IMR-90 (cell line): ENCODE results near the gene HIVEP3. TPM values are rescaled to one million over a fixed set of nuclear protein-coding genes. Genes with fewer than 3 reads are reported as not detected.

Experiments
- ATAC-seq: fragments of 200-7000 bp; cut with Tn5 transposase; 2 replicates; pipeline ENCODE4 v1.9.1; 2020; ENCODE audit warnings: low read depth, mild to moderate bottlenecking, moderate library complexity
- BruUV-seq: library from RNA; stranded (reverse); fragments of 400-500 nt; replicated peaks from 2 replicates; lab custom pipeline; 2021; lab: Mats Ljungman, UMichigan
- CTCF ChIA-PET: fragments of 300-600 bp; formaldehyde crosslinking; extraction: SDS; loops from one replicate; lab custom pipeline; 2021; ENCODE audit warnings: antibody characterized with exemption; lab: Yijun Ruan, JAX
- POLR2A ChIA-PET: fragments of 300-600 bp; sonication (Branson Sonifier 250); formaldehyde crosslinking; loops from one replicate; lab custom pipeline; 2022; ENCODE audit warnings: antibody characterized with exemption; ENCODE audit not compliant: unreplicated experiment; lab: Charles Lee
- DNase-seq: peaks from one replicate; pipeline ENCODE4 v3.0.0; 2013
- H2AFZ ChIP-seq: replicated peaks from 2 replicates; pipeline ENCODE3; 2013; ENCODE audit warnings: low read length, mild to moderate bottlenecking; ENCODE audit not compliant: poor library complexity
- H2AK5ac ChIP-seq: 2 replicates; pipeline ENCODE4 v1.6.1; 2013; ENCODE audit warnings: low read depth, low read length, inconsistent platforms
- H2AK9ac ChIP-seq: replicated peaks from 2 replicates; pipeline ENCODE3; 2013; ENCODE audit warnings: mild to moderate bottlenecking, low read depth, low read length, moderate library complexity; ENCODE audit not compliant: poor library complexity
- H2BK120ac ChIP-seq: 2 replicates; pipeline ENCODE4 v1.6.1; 2013; ENCODE audit warnings: low read depth, low read length, inconsistent platforms
- H2BK15ac ChIP-seq: 3 replicates; pipeline ENCODE4 v1.6.1; 2013; ENCODE audit warnings: low read depth, low read length, inconsistent platforms
- H2BK20ac ChIP-seq: 2 replicates; pipeline ENCODE4 v1.6.1; 2013; ENCODE audit warnings: low read depth, mild to moderate bottlenecking, inconsistent platforms, low read length, moderate library complexity
- H2BK5ac ChIP-seq: 2 replicates; pipeline ENCODE4 v1.6.1; 2013; ENCODE audit warnings: mild to moderate bottlenecking, low read depth, low read length, inconsistent platforms; ENCODE audit not compliant: poor library complexity, severe bottlenecking
- H3K14ac ChIP-seq: replicated peaks from 2 replicates; pipeline ENCODE4 v1.6.1; 2013; ENCODE audit warnings: low read depth, low read length, inconsistent platforms
- H3K18ac ChIP-seq: 2 replicates; pipeline ENCODE4 v1.6.1; 2013; ENCODE audit warnings: low read depth, low read length, control low read depth
- H3K23ac ChIP-seq: 2 replicates; pipeline ENCODE4 v1.6.1; 2013; ENCODE audit warnings: low read depth, low read length, inconsistent platforms
- H3K27ac ChIP-seq: 2 replicates; pipeline ENCODE4 v1.5.1; 2013; ENCODE audit warnings: mild to moderate bottlenecking, control low read depth, low read length; ENCODE audit not compliant: insufficient read depth
- H3K27me3 ChIP-seq: 2 replicates; pipeline ENCODE4 v1.6.1; 2013; ENCODE audit warnings: low read length; ENCODE audit not compliant: control insufficient read depth, insufficient read depth
- H3K36me3 ChIP-seq: 2 replicates; pipeline ENCODE4 v1.6.1; 2013; ENCODE audit warnings: low read length, mixed read lengths; ENCODE audit not compliant: control insufficient read depth, insufficient read depth
- H3K4ac ChIP-seq: 2 replicates; pipeline ENCODE4 v1.6.1; 2013; ENCODE audit warnings: low read depth, low read length, inconsistent platforms
- H3K4me1 ChIP-seq: 2 replicates; pipeline ENCODE4 v1.6.1; 2013; ENCODE audit warnings: low read length, mixed read lengths; ENCODE audit not compliant: control insufficient read depth, insufficient read depth
- H3K4me2 ChIP-seq: 2 replicates; pipeline ENCODE4 v1.6.1; 2013; ENCODE audit warnings: low read depth, mild to moderate bottlenecking, control low read depth, low read length, moderate library complexity
- H3K4me3 ChIP-seq: 2 replicates; pipeline ENCODE4 v1.5.1; 2013; ENCODE audit warnings: low read depth, mild to moderate bottlenecking, control low read depth, low read length, moderate library complexity; ENCODE audit not compliant: insufficient read depth
- H3K56ac ChIP-seq: 2 replicates; pipeline ENCODE4 v1.6.1; 2013; ENCODE audit warnings: low read length, inconsistent platforms; ENCODE audit not compliant: insufficient read depth; ENCODE audit errors: extremely low read depth
- H3K79me1 ChIP-seq, 2 experiments: 2 replicates each; pipeline ENCODE4 v1.6.1; 2013; ENCODE audit warnings: low read length in 2 of 2, inconsistent platforms in 1 of 2, low read depth in 1 of 2
- H3K9ac ChIP-seq: 2 replicates; pipeline ENCODE4 v1.6.1; 2013; ENCODE audit warnings: low read depth, low read length, control low read depth
- H3K9me1 ChIP-seq: 2 replicates; pipeline ENCODE4 v1.6.1; 2013; ENCODE audit warnings: low read length, inconsistent platforms; ENCODE audit not compliant: insufficient read depth
- H3K9me3 ChIP-seq: 2 replicates; pipeline ENCODE4 v1.6.1; 2013; ENCODE audit warnings: low read length; ENCODE audit not compliant: control insufficient read depth, insufficient read depth
- H4K20me1 ChIP-seq: 2 replicates; pipeline ENCODE4 v1.6.1; 2013; ENCODE audit warnings: low read length, inconsistent platforms; ENCODE audit not compliant: insufficient read depth
- H4K5ac ChIP-seq: 2 replicates; pipeline ENCODE4 v1.6.1; 2013; ENCODE audit warnings: mild to moderate bottlenecking, low read depth, low read length, control low read depth
- H4K8ac ChIP-seq, 2 experiments: 2 replicates each; pipeline ENCODE4 v1.6.1; 2013; ENCODE audit warnings: low read depth in 2 of 2, low read length in 2 of 2, control low read depth in 1 of 2, inconsistent platforms in 1 of 2
- H4K91ac ChIP-seq: 2 replicates; pipeline ENCODE4 v1.6.1; 2013; ENCODE audit warnings: low read depth, low read length, inconsistent platforms; ENCODE audit not compliant: insufficient read depth
- BHLHE40 ChIP-seq: fragments of 150-350 bp; IDR thresholded peaks from 2 replicates; pipeline ENCODE4 v1.6.1; 2016; ENCODE audit warnings: mild to moderate bottlenecking, low read depth, low read length
- CEBPB ChIP-seq: IDR thresholded peaks from 2 replicates; pipeline ENCODE4 v1.6.1; 2012; ENCODE audit warnings: low read depth, low read length, improper control_type of control experiment
- CHD1 ChIP-seq: IDR thresholded peaks from 2 replicates; pipeline ENCODE4 v1.6.1; 2012; ENCODE audit warnings: low read depth, low read length, improper control_type of control experiment
- ELK1 ChIP-seq: fragments of 150-350 bp; IDR thresholded peaks from 2 replicates; pipeline ENCODE4 v1.6.1; 2016; ENCODE audit warnings: low read depth, mild to moderate bottlenecking, low read length, moderate library complexity, borderline replicate concordance
- FOS ChIP-seq: fragments of 150-350 bp; IDR thresholded peaks from 2 replicates; pipeline ENCODE4 v1.6.1; 2016; ENCODE audit warnings: low read depth, low read length
- MAFK ChIP-seq: IDR thresholded peaks from 2 replicates; pipeline ENCODE4 v1.6.1; 2012; ENCODE audit warnings: low read depth, low read length, improper control_type of control experiment
- MXI1 ChIP-seq: IDR thresholded peaks from 2 replicates; pipeline ENCODE4 v1.6.1; 2012; ENCODE audit warnings: low read depth, mild to moderate bottlenecking, low read length, moderate library complexity, borderline replicate concordance
- NFE2L2 ChIP-seq: fragments of 150-350 bp; IDR thresholded peaks from 2 replicates; pipeline ENCODE4 v1.6.1; 2016; ENCODE audit warnings: low read depth, mild to moderate bottlenecking, low read length
- POLR2A ChIP-seq: IDR thresholded peaks from 2 replicates; pipeline ENCODE4 v1.6.1; 2012; ENCODE audit warnings: mild to moderate bottlenecking, low read depth, low read length
- RAD21 ChIP-seq: IDR thresholded peaks from 2 replicates; pipeline ENCODE4 v1.6.1; 2012; ENCODE audit warnings: low read length, improper control_type of control experiment
- RCOR1 ChIP-seq: IDR thresholded peaks from 2 replicates; pipeline ENCODE4 v1.6.1; 2012; ENCODE audit warnings: mild to moderate bottlenecking, low read length, improper control_type of control experiment; ENCODE audit not compliant: insufficient replicate concordance
- RFX5 ChIP-seq: IDR thresholded peaks from 2 replicates; pipeline ENCODE4 v1.8.0; 2012; ENCODE audit warnings: low read depth, mild to moderate bottlenecking, low read length, moderate library complexity
- SMC3 ChIP-seq: fragments of 150-350 bp; IDR thresholded peaks from 2 replicates; pipeline ENCODE4 v1.6.1; 2016; ENCODE audit warnings: low read depth, mild to moderate bottlenecking, antibody characterized with exemption, low read length, moderate library complexity
- WGBS, 2 experiments: methylation state at CpG; one replicate each; pipeline versions ENCODE4 v1.1.5 to v1.1.7; 2013; ENCODE audit warnings: missing lambda C conversion rate in 2 of 2; ENCODE audit not compliant: insufficient read length in 1 of 2; ENCODE audit errors: extremely low coverage in 2 of 2; 5-methylcytosine and 5-hydroxymethylcytosine counted together
- dilution Hi-C: fragments of 300-500 bp; cut with HindIII; formaldehyde crosslinking; loops from one replicate; pipeline ENCODE4 v1.14.3; 2018; ENCODE audit warnings: low sequenced_read_pairs; ENCODE audit not compliant: unreplicated experiment
- in situ Hi-C: fragments of 300-500 bp; cut with MboI; formaldehyde crosslinking; loops from 3 replicates; pipeline ENCODE4 v1.14.3; 2019; ENCODE audit warnings: low sequenced_read_pairs, inconsistent platforms, mixed read lengths
- intact Hi-C: fragments of 100-400 bp; cut with micrococcal nuclease; formaldehyde crosslinking; loops from 2 replicates; pipeline ENCODE4 v1.10.0; 2022
- polyA plus RNA-seq, 3 experiments: library from polyadenylated mRNA; depleted of rRNA; stranded (reverse); fragments of >200 nt; gene quantifications; 2 replicates each; pipeline ENCODE4 v1.2.3, GENCODE V29; 2012; ENCODE audit warnings: low replicate concordance in 1 of 3
- total RNA-seq: library from RNA; depleted of rRNA; stranded (reverse); fragments of >200 nt; gene quantifications from 2 replicates; pipeline ENCODE4 v1.2.3, GENCODE V29; 2012
- TF ChIP-seq, protein P1 (sequence below): fragments of 150-350 bp; IDR thresholded peaks from 2 replicates; pipeline ENCODE4 v1.6.1; 2017; ENCODE audit warnings: mild to moderate bottlenecking, antibody characterized with exemption, low read length, low read depth
- TF ChIP-seq, protein P2 (sequence below): conservative IDR thresholded peaks from 2 replicates; pipeline ENCODE4 v1.5.1; 2012; ENCODE audit warnings: mild to moderate bottlenecking, low read depth, low read length, improper control_type of control experiment

HIVEP3 gene
- total and polyA plus RNA-seq, 2 of the 4 experiments (the other 2 are of a cell fraction), result 1.4 to 4.0 TPM

- H3K79me1 ChIP-seq, result no peaks in the 10 kb centered on the region
- CTCF ChIA-PET, result no interaction called here
- H3K4ac ChIP-seq, result no peak overlapping the region
- H3K36me3 ChIP-seq, result no peaks in the 10 kb centered on the region
- no peaks in the 10 kb centered on the region for H4K20me1 ChIP-seq
- H2BK20ac ChIP-seq, result no peak overlapping the region
- no peak overlapping the region for H3K18ac ChIP-seq
- H3K4me1 ChIP-seq, result no peaks in the 10 kb centered on the region
- H2BK15ac ChIP-seq, result no peak overlapping the region
- H3K23ac ChIP-seq, result no peak overlapping the region
- H2AFZ ChIP-seq, result no peak overlapping the region
- dilution Hi-C loops (no loop called here), in situ Hi-C loops (no loop called here), intact Hi-C loops (no loop called here)
- 20% methylated on average over 1 of the region's 5 CpGs; no CpG with 5 or more reads in 1 of the 2 experiments for WGBS, 2 experiments
- no peak overlapping the region for H2AK5ac ChIP-seq
- no peak overlapping the region for H3K14ac ChIP-seq
- DNase-seq (no peak), ATAC-seq (no peak)
- no peak overlapping the region for H3K4me2 ChIP-seq
- H4K5ac ChIP-seq, result no peak overlapping the region
- no TSS peak for BruUV-seq
- no peak overlapping the region for H3K4me3 ChIP-seq
- H4K91ac ChIP-seq, result no peak overlapping the region
- no peak overlapping the region for H3K27ac ChIP-seq
- POLR2A ChIA-PET, result no interaction called here
- H2BK5ac ChIP-seq, result no peak overlapping the region
- no peak overlapping the region for H3K56ac ChIP-seq
- H2AK9ac ChIP-seq, result no peak overlapping the region
- H4K8ac ChIP-seq, result no peak overlapping the region
- no peak overlapping the region for H3K9ac ChIP-seq
- H3K9me3 ChIP-seq, result no peaks in the 10 kb centered on the region
- peaks cover 9% of the 10 kb centered on the region; the same call in 1 of the 2 replicates for H3K9me1 ChIP-seq
- H3K27me3 ChIP-seq, result no peaks in the 10 kb centered on the region; the same call in 1 of the 2 replicates
- TF ChIP-seq POLR2A, result no peak
- no peak for TF ChIP-seq FOS
- TF ChIP-seq SMC3, result no peak
- TF ChIP-seq RAD21, result no peak
- no peak for TF ChIP-seq NFE2L2
- TF ChIP-seq ELK1, result no peak
- TF ChIP-seq RFX5, result no peak
- no peak for TF ChIP-seq MXI1
- TF ChIP-seq, protein P1, sequence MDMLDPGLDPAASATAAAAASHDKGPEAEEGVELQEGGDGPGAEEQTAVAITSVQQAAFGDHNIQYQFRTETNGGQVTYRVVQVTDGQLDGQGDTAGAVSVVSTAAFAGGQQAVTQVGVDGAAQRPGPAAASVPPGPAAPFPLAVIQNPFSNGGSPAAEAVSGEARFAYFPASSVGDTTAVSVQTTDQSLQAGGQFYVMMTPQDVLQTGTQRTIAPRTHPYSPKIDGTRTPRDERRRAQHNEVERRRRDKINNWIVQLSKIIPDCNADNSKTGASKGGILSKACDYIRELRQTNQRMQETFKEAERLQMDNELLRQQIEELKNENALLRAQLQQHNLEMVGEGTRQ, result no peak
- TF ChIP-seq MAFK, result no peak
- TF ChIP-seq, protein P2, sequence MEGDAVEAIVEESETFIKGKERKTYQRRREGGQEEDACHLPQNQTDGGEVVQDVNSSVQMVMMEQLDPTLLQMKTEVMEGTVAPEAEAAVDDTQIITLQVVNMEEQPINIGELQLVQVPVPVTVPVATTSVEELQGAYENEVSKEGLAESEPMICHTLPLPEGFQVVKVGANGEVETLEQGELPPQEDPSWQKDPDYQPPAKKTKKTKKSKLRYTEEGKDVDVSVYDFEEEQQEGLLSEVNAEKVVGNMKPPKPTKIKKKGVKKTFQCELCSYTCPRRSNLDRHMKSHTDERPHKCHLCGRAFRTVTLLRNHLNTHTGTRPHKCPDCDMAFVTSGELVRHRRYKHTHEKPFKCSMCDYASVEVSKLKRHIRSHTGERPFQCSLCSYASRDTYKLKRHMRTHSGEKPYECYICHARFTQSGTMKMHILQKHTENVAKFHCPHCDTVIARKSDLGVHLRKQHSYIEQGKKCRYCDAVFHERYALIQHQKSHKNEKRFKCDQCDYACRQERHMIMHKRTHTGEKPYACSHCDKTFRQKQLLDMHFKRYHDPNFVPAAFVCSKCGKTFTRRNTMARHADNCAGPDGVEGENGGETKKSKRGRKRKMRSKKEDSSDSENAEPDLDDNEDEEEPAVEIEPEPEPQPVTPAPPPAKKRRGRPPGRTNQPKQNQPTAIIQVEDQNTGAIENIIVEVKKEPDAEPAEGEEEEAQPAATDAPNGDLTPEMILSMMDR, result no peak
- TF ChIP-seq BHLHE40, result no peak
- TF ChIP-seq RCOR1, result no peak
- TF ChIP-seq CHD1, result no peak
- TF ChIP-seq CEBPB, result no peak
- no peak overlapping the region for H2BK120ac ChIP-seq
Measured at GRCh38 chr1:41700581-41700980, 218.1 kb downstream of the HIVEP3 start.
